Fibroblast of peridontal ligament (primary cell): ENCODE measurements around the gene ITM2B.
"Not testable (repeated sequence)": the region's sequence is repeated elsewhere in the genome, so short reads cannot be mapped to it uniquely, and the experiment has no call there.

Experiments used
- DNase-seq: peaks from one replicate; pipeline ENCODE4 v3.0.0-alpha.2; 2010; ENCODE audit errors: extremely low read depth

The ITM2B gene

GRCh38 chr13:48224701-48225100, 8.3 kb upstream of the ITM2B start:
- no peak for DNase-seq

- no peak for DNase-seq
Observed at GRCh38 chr13:48230541-48230940, 2.5 kb upstream of the ITM2B start.

GRCh38 chr13:48231080-48231479, 1.9 kb upstream of the ITM2B start:
- DNase-seq: peak; percentile 68

- DNase-seq: no peak
Observed at GRCh38 chr13:48231933-48232332, 1.1 kb upstream of the ITM2B start.

GRCh38 chr13:48232420-48233045, 473 bp upstream of the ITM2B start:
- no peak for DNase-seq

- DNase-seq: peak; percentile 80
Observed at GRCh38 chr13:48233889-48234488, 983 bp downstream of the ITM2B start.

GRCh38 chr13:48234566-48235340, 1.7 kb downstream of the ITM2B start:
- DNase-seq: peak; percentile 65

- DNase-seq: no peak
Observed at GRCh38 chr13:48235341-48236135, 2.5 kb downstream of the ITM2B start.

- DNase-seq: no peak
Observed at GRCh38 chr13:48236528-48237353, 3.7 kb downstream of the ITM2B start.

- DNase-seq: not testable (repeated sequence)
Observed at GRCh38 chr13:48239369-48239768, 6.4 kb downstream of the ITM2B start.

GRCh38 chr13:48241651-48242050, 8.6 kb downstream of the ITM2B start:
- DNase-seq: no peak

- no peak for DNase-seq
Observed at GRCh38 chr13:48242677-48243076, 9.7 kb downstream of the ITM2B start.

GRCh38 chr13:48244159-48244558, 11.2 kb downstream of the ITM2B start:
- DNase-seq: no peak

GRCh38 chr13:48246102-48246501, 13.1 kb downstream of the ITM2B start:
- DNase-seq: no peak

GRCh38 chr13:48249018-48249417, 16.0 kb downstream of the ITM2B start:
- no peak for DNase-seq

- no peak for DNase-seq
Observed at GRCh38 chr13:48251611-48252081, 18.6 kb downstream of the ITM2B start.

GRCh38 chr13:48252176-48252575, 19.2 kb downstream of the ITM2B start:
- DNase-seq: no peak

- DNase-seq: no peak
Observed at GRCh38 chr13:48253849-48254248, 20.8 kb downstream of the ITM2B start.

- no peak for DNase-seq
Observed at GRCh38 chr13:48255090-48255489, 22.1 kb downstream of the ITM2B start.

- DNase-seq: no peak
Observed at GRCh38 chr13:48255954-48256353, 22.9 kb downstream of the ITM2B start.

GRCh38 chr13:48258002-48258401, 25.0 kb downstream of the ITM2B start:
- no peak for DNase-seq
